Subcutaneous adipose tissue (tissue), 4 donors: Measurements from ENCODE around the gene HCAR2. TPM values are rescaled to one million over a fixed set of nuclear protein-coding genes. Genes with fewer than 3 reads are reported as not detected.

ENCODE experiments used
- CTCF ChIP-seq: fragments of 450-650 bp; IDR thresholded peaks from one replicate; pipeline ENCODE4 v1.5.1; 2016; ENCODE audit warnings: low read depth, mild to moderate bottlenecking, control low read depth, antibody characterized with exemption, moderate library complexity
- total RNA-seq, 4 donors: library from RNA; depleted of rRNA; stranded (reverse); fragments of >200 nt; gene quantifications; one replicate each; pipeline ENCODE4 v1.1.0, GENCODE V29; 2016

The HCAR2 gene
- total RNA-seq, 4 donors from 2014 or later = 7.7 to 15.8 (median 10.9) TPM

GRCh38 chr12:122738571-122738970 lies 35.4 kb upstream of the HCAR2 start:
- TF ChIP-seq CTCF = no peak

DNA sequence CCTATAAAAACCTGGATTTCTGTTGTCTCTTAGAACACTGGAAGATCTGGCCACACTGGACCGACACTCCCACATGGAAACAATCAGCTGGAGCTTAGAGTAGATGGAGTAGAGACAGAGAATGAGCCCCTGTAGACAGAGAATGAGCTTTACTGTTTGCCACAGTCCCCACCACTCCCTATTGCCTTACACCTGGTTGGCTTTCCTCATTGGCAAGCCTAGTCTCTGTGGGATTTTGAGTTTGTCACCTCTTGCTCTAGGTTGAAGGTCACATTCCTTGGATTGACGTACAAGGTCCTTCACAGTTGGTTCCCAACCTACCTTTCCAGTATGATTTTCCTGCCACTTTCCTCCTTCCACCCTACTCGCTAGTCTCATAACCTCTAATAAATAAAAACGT lies 29.5 kb upstream of the HCAR2 start:
- TF ChIP-seq CTCF = no peak

DNA sequence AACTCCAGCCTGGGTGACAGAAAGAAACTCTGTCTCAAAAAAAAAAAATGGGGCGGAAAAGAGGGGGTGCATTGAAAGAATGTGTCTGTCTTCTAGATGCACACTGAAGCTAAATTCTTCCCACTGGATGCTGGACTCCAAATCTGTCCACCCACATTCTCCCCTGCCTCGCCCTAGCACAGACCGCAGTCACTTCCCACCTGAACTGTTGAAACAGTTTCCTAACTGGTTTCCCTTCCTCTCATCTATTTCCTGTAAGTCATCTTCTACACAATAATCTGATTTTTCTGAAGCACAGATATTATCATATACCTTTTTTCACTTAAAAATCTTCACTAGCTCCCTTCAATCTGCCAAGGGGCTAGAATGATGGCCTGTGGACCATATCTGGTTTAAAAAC lies 29.0 kb upstream of the HCAR2 start:
- TF ChIP-seq CTCF = no peak

DNA sequence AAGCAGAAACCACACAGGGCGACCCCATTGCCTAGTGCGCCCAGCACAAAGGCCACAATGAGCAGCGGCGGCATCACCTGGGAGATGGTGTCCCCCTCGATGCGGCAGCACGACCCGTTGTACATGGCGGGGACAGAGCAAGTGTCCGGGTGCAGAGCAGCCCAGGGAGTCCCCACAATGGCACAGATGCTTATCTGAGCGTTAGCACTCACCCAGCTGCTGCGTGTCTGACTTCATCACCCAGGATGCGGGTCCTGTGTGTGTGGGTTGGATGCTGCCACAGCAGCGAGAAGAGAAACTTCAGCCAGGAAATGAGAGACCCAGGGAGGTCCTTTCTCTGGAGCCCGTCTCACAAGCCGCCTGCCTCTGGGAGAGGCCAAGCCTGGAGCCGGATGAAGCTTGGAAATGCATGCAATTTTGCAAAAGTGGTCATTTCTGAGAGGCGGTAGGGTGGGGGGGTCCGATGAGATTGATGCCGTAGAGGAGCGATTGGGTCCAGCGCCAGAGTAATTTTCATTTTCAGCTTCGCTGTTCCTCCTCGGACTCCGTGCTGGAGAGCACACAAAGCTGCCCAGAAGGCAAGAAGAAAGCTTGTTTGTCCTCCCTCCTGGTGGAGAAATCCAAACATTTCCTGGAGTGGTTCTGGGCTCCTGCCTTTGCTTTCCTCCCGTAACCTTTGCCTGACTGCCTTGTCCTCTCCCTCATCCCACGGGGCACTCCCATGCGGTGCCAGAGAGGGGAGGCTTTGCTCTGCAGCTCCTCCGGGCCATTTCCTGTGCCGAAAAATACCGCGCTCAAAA lies 27.3 kb upstream of the HCAR2 start, which contains the start of gene HCAR1:
HCAR1 (minus strand) TSS at position 630 of the 800 bp plus-strand sequence; CDS start at position 125, 505 bp downstream.
- TF ChIP-seq CTCF = no peak

- no peak for TF ChIP-seq CTCF
These were observed 26.5 kb upstream of the HCAR2 start for GRCh38 chr12:122729583-122730214.

DNA sequence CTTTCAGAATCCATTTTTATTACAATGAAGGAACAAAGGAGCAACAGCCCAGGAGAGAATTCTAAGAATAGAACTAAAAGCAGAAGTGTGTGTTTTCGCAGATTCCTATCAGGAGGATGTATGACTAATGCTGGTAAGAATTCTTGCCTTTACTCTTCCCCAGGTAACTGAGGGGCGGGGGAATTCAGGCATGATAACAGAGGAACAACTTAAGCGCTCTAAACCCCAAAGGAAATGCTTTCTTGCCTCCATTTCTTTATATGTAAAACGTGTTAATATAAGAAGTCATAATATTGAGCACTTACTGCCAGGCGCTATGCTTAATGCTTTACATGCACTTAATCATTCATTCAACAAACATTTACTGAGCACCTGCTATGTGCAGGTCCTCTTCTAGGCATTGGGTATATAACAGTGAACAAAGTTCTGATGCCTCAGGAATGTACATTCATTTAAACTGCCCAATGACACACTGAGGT lies 23.0 kb upstream of the HCAR2 start:
- no peak for TF ChIP-seq CTCF

- TF ChIP-seq CTCF = no peak
These were observed 22.4 kb upstream of the HCAR2 start for GRCh38 chr12:122725452-122726079.
